Colon (tissue), 2 donors: ENCODE data around the gene TREML4.
"Not testable (repeated sequence)": the region's sequence is repeated elsewhere in the genome, so short reads cannot be mapped to it uniquely, and the experiment has no call there.

Source experiments
- FAIRE-seq: peaks from 2 replicates; lab custom pipeline; 2012; peaks lifted over from hg19 to GRCh38; lab: Jason Lieb, UNC
- donor health status: control.
- donor health status: control.

The TREML4 gene

GRCh38 chr6:41208439-41209106 is 19.6 kb upstream of the TREML4 start:
- FAIRE-seq = no peak

DNA sequence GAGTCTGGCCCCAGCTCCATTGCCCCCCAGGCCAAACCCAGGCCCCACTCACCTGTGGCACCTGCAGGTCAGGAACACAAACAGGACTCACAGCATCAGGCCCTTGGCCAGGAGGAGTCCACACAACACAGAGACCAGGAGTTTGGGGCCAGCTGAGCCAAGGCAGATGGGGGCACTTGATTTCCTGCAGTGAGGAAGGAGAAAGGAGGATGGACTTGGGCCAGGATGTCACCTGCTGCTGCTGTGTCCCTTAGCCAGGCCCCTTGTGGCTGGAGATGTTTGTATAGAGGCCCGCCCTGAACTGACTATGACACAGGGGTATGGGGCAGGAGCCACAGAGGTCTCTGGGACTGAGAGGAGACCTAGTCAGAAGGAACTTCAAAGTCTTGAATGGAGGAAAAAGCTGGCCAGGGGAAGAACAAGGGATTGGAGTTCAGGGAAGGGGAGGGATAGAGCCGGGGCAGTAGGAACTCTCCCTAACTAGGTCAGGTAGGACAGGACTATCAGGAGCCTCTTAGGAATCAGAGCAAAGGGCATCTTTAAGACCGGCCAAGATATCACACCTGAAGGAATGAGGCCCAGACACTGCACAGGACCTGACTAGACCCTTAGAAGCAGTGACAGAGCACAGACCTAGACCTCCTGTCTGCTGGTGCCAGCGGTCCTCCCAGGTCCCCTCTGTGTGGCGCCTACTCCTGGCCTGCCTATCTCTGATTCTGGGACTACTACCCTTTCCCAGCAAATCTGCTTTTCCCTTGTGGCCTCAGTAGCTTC is 18.4 kb upstream of the TREML4 start:
- FAIRE-seq = no peak

DNA sequence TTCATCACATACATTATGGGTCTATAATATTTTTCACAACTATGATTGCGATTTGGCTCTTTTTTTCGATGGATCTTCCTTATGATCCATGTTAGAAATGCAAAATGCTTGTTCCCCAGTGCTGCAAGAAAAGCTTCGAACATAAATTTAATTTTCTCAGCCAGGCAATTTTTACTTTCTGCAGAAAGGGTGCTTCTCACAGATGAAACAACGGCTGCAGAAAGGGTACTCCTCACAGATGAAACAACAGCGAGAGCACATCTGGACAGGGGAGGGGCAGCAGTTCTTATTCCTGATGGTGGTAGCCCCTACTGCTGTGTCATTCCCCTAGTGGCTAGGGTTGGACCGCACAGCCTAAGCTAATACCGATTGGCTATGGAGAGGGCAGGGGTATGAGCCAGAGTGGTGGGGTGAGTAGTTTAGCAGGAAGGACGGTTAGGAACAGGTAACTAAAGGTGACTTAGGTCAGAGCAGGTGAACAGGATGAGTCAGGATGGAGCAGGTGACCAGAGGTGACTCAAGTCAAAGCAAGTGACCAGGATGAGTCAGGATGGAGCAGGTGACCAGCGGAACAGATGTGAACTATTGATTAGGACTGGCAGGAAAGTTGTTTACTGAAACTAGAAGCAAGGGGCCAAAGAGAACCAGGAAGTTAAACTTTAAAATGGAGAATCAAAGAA is 13.4 kb upstream of the TREML4 start:
- FAIRE-seq = no peak

DNA sequence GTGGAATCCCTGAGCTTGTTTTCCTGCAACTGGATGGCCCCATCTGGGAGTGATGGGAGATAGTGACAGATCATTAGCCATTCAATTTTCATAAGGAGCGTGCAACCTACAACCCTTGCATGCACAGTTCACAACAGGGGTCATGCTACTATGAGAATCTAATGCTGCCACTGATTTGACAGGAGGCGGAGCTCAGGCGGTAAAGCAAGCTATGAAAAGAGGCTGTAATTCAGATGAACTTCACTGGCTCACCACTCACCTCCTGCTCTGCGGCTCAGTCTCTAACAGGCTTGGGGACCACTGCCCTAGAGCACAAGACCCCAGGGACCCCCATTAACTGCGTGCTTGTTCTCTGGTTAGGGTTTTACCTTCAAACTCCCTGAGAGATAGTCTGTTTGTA is 12.4 kb upstream of the TREML4 start:
- no peak for FAIRE-seq

- FAIRE-seq = no peak
Observed at GRCh38 chr6:41216616-41217015, 11.5 kb upstream of the TREML4 start.

DNA sequence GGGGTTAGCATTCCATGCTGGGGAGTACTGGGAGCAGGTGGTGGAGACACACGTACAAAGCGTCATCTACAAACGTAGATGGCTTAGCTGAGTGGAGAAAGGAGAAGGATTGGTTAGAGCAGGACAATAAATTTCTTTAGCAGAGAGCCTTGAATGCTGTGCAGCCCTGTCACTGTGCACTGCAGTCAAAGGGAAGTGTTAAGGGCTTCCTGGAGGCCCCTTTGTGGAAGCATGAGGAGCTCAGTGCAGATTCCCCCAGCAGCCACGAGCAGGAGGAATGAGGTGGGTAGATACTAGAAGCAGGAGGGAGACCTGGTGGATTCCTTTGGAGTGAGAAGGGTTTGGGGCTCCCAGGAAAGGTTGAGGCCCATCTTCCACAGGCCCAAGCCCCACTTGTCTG is 6.1 kb upstream of the TREML4 start:
- no peak for FAIRE-seq

GRCh38 chr6:41222513-41222912 is 5.6 kb upstream of the TREML4 start:
- no peak for FAIRE-seq

DNA sequence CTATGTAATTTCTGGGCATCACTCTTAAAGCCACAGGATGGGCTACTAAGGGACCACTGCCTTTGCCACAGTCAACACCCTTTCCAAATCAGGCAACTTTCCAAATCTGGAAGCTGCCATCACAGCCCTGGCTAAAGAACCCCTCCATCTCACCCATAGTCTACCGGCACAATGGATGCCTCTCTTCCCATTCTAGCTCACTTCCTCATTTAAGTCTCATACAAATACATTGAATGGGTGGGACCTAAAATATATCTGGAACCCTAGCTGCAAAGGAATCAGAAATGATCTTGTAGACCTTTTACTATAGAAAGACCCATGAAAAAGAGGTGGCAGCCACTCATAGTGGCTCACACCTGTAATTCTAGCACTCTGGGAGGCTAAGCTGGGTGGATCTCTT is 3.3 kb upstream of the TREML4 start:
- FAIRE-seq = no peak

DNA sequence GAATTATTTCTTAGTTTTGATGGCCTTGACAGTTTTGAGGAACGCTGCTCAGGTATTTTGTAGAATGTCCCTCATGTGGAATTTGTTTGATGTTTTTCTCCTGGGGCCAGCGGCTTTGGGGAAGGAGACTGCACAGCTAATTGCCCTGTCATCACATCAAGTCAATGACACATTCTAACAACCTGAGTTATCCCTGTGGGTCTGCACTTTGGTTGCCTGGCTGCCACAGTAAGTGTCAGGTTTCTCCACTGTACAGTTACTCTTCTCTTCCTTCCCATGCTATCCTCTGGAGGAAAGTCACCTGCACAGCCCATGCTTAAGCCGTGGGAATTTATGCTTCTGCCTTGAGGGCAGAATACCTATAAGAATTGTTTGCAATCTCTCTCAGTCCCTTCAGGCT is 1.4 kb upstream of the TREML4 start:
- no peak for FAIRE-seq

GRCh38 chr6:41228616-41229015 is 467 bp downstream of the TREML4 start:
- FAIRE-seq = no peak

GRCh38 chr6:41229721-41230120 is 1.6 kb downstream of the TREML4 start:
- FAIRE-seq = no peak

GRCh38 chr6:41231246-41231645 is 3.1 kb downstream of the TREML4 start:
- no peak for FAIRE-seq

- no peak for FAIRE-seq
Observed at GRCh38 chr6:41232667-41233066, 4.5 kb downstream of the TREML4 start.

DNA sequence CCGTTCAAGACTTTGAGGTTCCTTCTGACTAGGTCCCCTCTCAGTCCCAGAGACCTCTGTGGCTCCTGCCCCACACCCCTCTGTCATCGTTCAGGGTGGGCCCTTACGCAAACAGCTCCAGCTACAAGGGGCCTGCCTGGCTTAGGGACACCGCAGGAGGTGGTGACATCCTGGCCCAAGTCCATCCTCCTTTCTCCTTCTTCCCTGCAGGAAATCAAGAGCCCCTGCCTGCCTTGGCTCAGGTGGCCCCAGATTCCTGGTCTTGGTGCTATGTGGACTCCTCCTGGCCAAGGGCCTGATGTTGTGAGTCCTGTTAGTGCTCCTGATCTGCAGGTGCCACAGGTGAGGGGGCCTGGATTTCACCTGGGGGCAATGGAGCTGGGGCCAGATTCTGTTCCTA is 8.1 kb downstream of the TREML4 start:
- no peak for FAIRE-seq

GRCh38 chr6:41237128-41237527 is 9.0 kb downstream of the TREML4 start:
- FAIRE-seq = no peak

- FAIRE-seq = no peak
Observed at GRCh38 chr6:41239467-41240159, 11.5 kb downstream of the TREML4 start.

GRCh38 chr6:41246529-41246928 is 18.4 kb downstream of the TREML4 start:
- FAIRE-seq = not testable (repeated sequence)

DNA sequence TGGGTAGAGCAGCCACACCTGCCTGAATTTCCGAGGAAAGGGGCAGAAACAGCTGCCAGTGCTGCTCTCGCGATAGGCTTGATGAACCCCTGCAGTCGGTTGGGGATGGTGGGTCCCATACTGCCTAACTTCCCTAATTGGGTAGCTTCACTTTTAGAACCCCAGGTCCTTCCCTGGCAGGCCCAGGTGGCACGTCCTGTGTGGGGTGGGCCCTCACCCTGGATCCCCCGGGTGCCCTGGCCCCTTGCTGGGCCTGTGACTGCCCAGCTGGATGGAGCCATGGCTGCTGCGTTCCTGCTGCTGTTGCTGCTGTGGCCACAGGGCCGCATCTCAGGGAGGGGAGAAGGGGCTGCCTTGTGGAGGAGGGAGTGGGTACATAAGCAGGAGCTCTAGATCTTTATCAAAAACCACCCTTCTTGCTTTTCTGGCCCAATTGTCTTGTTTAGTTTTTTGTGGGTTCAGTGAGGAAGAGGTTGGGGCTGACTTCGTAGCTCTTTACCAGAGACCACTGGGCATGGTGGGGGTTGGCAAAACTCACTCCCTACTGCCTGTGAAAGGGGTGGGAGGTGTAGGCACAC is 19.2 kb downstream of the TREML4 start:
- FAIRE-seq = no peak

DNA sequence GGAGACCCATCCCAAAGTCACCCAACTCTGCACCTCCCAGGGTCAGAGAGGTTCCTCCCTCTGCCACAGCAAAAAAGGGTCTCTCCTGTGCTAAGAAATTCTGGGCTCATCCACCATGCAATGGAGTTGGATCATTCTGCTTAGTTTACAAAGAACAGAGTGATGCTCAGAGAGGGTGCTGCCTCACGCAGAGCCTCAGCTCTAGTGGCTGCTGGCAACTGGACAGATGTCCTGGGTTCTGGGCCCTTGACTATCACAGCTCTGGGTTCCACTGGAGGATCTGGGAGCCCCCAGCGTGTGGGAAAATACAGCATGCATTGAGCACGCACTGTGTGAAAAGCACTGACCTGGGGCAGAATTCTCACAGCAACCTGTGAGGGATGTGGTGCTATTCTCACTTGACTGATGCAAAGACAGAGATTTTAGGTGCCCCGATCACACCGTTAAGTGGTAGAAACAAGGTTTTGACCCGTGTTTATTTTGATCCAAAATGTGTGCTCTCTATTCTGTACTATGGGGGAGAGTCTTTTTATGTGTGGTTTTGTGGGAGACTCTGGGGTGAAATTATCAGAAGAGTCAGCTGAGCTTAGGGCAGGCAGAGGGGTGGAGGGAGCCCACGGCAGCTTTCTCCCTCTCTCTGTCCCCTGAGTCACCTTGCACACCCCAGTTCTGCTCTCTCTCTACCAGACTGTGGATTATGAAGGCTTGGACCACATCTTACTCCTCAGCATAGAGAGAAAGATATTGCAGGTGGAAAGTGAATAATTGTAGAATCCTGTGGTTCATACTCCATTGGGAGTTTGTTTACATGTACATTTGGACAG is 19.9 kb downstream of the TREML4 start:
- no peak for FAIRE-seq

DNA sequence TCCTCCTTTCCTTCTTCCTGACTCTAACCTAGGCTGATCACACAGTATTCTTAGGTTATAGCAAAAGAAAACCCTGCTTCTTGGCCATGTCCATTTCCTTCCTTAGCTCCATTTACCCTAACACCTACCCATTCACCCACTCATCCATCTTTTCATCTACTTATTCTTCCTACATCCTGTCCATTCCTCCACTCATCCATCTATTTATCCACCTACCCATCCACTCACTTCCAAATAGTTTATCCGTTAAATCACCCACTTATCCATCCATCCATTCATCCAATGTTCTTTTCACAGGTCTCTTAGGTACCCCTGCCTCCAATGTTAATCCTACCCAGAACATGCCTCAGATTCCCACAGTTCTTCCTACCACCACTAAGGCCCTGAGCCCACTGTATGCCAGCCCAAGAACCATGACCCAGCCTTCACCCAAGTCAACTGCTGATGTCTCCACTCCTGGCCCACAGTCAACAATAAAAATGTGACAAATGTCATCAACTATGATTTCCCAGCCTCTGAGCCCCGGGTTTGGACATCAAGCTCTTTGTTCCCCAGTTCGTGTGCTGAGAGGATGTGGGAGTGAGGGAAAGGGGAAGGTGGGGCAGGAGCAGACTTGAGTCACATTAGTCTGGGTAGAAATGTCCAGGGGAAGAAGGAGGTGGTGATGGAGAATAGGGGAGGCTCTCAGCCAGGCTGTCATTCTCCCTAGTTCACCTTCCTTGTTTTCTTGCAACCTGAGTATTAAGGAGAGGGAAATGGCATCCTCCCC is 24.4 kb downstream of the TREML4 start:
- FAIRE-seq = no peak

DNA sequence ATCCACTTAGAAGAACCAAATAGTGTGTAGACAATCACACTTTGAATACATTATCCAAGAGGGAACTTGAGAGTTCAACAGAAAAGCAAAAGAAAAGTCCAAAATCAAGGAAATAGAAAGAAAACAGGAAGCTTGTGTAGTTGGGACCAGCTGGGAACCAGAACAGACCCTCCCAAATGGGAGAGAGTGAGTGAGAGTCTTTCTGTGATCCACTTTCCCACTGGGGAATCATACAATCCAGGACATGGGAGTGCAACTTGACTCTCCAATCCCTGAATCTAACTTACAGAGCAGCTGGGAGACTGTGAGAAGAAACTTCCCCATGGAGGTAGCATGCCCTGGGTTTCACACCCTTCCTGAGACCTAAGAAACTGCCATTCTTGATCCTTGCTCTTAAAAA is 27.0 kb downstream of the TREML4 start:
- FAIRE-seq = no peak
